Measurements from ENCODE around the gene TRAPPC3.
A peak's percentile ranks its signal among the peaks of the same experiment; 100 is the strongest.

The TRAPPC3 gene

DNA sequence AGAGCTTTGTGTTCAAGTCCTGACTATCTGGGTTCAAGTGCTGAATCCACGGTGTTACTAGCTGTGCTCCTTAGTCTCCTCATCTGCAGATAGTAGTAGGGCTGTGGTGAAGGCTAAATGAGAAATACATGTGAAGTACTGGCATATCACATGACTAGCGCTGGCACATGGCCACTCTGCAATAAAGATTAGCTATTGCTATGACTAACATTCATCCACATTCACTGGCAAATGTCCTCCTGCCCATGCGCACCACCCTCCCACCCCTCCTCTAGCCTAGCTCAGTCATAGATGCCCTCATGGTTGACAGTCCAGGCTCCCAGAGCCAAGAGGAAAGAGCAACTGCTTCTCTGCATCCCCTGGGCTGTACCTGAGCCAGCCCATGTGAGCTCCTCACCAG, 15.8 kb downstream of the TRAPPC3 start (continued):
- TF ChIP-seq ZNF629 (tag by site-specific recombination; IDR thresholded peaks at IDR 0.05) (0 out of 2 replicates have a peak, but pooled peaks have one; percentile 15), ZNF335 (tag by site-specific recombination; conservative IDR thresholded peaks at IDR 0.05) (peak; percentile 59), ZNF2 (tag by site-specific recombination; IDR thresholded peaks at IDR 0.05) (no peak), ZNF324 (tag by site-specific recombination; IDR thresholded peaks at IDR 0.05) (0 out of 2 replicates have a peak, but pooled peaks have one; percentile 17), SP3 (tag by site-specific recombination; IDR thresholded peaks at IDR 0.05) (0 out of 2 replicates have a peak, but pooled peaks have one; percentile 20)
- TF ChIP-seq, protein P1, sequence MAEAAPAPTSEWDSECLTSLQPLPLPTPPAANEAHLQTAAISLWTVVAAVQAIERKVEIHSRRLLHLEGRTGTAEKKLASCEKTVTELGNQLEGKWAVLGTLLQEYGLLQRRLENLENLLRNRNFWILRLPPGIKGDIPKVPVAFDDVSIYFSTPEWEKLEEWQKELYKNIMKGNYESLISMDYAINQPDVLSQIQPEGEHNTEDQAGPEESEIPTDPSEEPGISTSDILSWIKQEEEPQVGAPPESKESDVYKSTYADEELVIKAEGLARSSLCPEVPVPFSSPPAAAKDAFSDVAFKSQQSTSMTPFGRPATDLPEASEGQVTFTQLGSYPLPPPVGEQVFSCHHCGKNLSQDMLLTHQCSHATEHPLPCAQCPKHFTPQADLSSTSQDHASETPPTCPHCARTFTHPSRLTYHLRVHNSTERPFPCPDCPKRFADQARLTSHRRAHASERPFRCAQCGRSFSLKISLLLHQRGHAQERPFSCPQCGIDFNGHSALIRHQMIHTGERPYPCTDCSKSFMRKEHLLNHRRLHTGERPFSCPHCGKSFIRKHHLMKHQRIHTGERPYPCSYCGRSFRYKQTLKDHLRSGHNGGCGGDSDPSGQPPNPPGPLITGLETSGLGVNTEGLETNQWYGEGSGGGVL (tag by site-specific recombination; IDR thresholded peaks at IDR 0.05): 0 out of 2 replicates have a peak, but pooled peaks have one; percentile 13
- TF ChIP-seq, protein P2, sequence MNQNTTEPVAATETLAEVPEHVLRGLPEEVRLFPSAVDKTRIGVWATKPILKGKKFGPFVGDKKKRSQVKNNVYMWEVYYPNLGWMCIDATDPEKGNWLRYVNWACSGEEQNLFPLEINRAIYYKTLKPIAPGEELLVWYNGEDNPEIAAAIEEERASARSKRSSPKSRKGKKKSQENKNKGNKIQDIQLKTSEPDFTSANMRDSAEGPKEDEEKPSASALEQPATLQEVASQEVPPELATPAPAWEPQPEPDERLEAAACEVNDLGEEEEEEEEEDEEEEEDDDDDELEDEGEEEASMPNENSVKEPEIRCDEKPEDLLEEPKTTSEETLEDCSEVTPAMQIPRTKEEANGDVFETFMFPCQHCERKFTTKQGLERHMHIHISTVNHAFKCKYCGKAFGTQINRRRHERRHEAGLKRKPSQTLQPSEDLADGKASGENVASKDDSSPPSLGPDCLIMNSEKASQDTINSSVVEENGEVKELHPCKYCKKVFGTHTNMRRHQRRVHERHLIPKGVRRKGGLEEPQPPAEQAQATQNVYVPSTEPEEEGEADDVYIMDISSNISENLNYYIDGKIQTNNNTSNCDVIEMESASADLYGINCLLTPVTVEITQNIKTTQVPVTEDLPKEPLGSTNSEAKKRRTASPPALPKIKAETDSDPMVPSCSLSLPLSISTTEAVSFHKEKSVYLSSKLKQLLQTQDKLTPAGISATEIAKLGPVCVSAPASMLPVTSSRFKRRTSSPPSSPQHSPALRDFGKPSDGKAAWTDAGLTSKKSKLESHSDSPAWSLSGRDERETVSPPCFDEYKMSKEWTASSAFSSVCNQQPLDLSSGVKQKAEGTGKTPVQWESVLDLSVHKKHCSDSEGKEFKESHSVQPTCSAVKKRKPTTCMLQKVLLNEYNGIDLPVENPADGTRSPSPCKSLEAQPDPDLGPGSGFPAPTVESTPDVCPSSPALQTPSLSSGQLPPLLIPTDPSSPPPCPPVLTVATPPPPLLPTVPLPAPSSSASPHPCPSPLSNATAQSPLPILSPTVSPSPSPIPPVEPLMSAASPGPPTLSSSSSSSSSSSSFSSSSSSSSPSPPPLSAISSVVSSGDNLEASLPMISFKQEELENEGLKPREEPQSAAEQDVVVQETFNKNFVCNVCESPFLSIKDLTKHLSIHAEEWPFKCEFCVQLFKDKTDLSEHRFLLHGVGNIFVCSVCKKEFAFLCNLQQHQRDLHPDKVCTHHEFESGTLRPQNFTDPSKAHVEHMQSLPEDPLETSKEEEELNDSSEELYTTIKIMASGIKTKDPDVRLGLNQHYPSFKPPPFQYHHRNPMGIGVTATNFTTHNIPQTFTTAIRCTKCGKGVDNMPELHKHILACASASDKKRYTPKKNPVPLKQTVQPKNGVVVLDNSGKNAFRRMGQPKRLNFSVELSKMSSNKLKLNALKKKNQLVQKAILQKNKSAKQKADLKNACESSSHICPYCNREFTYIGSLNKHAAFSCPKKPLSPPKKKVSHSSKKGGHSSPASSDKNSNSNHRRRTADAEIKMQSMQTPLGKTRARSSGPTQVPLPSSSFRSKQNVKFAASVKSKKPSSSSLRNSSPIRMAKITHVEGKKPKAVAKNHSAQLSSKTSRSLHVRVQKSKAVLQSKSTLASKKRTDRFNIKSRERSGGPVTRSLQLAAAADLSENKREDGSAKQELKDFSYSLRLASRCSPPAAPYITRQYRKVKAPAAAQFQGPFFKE (tag by site-specific recombination; IDR thresholded peaks at IDR 0.05; ENCODE audit: borderline replicate concordance): no peak

DNA sequence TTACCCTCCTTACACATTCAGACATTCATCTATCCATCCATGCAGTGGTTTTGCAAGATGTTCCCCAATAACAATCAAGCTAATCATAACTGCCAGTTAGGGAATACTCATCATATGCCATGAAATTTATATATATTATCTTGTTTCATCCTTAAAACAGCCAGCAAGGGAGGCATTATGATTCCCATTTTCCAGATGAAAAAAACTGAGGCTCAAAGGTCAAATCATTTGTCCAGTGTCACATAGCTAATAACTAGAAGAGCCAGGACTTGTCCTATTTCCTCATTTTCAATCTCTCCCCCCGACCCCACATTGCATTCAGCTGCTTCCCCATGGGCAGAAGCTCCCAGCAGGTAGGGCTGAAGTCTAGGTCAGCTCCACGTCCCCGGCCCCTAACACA, 17.3 kb downstream of the TRAPPC3 start:
- Histone ChIP-seq H3K36me3 (ENCODE audit: control insufficient read depth in 2 of 2, insufficient read depth in 1 of 2, low read length in 2 of 2) (peaks cover 0 to 13% of the 10 kb centered on the region in 2 experiments; a peak in 1 of 3 replicates), H3K4me3 (ENCODE audit: low read depth, low read length) (no peak overlapping the region), H3K27ac (ENCODE audit: extremely low read depth, low read depth, low read length) (no peak overlapping the region), H3K4me1 (ENCODE audit: control insufficient read depth, insufficient read depth, low read length) (no peaks in the 10 kb centered on the region), H3K9me3 (ENCODE audit: control insufficient read depth, insufficient read depth, low read depth, low read length) (no peaks in the 10 kb centered on the region)
- CTCF ChIA-PET: interaction anchor here (0.6 to 7.2 kb wide), 8 partner anchors 8 to 56 kb away, joined by 3 to 156 read pairs (median 4); partner anchors contain the start of gene TRAPPC3
- POLR2A ChIA-PET: interaction anchor here (1.6 kb wide), 1 partner anchor 17 kb away, joined by 3 read pairs; the partner anchor contains the start of gene TRAPPC3
- TF ChIP-seq KLF10 (tag by site-specific recombination; IDR thresholded peaks at IDR 0.05): no peak
- no peak for TF ChIP-seq ZNF548 (tag by site-specific recombination; IDR thresholded peaks at IDR 0.05)
- TF ChIP-seq GFI1B (tag by site-specific recombination; IDR thresholded peaks at IDR 0.05): no peak
- no peak for TF ChIP-seq ZNF658 (tag by site-specific recombination; IDR thresholded peaks at IDR 0.05)
- TF ChIP-seq, protein P3, sequence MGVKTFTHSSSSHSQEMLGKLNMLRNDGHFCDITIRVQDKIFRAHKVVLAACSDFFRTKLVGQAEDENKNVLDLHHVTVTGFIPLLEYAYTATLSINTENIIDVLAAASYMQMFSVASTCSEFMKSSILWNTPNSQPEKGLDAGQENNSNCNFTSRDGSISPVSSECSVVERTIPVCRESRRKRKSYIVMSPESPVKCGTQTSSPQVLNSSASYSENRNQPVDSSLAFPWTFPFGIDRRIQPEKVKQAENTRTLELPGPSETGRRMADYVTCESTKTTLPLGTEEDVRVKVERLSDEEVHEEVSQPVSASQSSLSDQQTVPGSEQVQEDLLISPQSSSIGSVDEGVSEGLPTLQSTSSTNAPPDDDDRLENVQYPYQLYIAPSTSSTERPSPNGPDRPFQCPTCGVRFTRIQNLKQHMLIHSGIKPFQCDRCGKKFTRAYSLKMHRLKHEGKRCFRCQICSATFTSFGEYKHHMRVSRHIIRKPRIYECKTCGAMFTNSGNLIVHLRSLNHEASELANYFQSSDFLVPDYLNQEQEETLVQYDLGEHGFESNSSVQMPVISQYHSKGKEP (tag by site-specific recombination; IDR thresholded peaks at IDR 0.05): no peak
- no peak for TF ChIP-seq ZNF776 (tag by site-specific recombination; IDR thresholded peaks at IDR 0.05; ENCODE audit: borderline replicate concordance)

DNA sequence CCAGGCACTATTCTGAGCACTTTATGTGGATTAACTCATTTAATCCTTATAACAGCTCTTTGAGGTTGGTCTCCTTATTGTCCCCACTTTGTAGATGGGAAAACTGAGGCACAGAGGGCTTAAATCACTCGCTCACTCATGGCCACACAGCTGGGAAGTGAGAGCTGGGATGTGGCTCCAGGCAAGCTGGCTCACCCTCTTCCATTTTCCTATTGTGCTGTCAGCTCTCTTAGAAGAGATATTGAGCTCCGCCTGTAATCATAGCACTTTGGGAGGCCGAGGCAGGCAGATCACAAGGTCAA, 20.4 kb downstream of the TRAPPC3 start:
- no peak overlapping the region for H3K27ac ChIP-seq (ENCODE audit: extremely low read depth, low read depth, low read length)
- no peaks in the 10 kb centered on the region for H3K36me3 ChIP-seq (ENCODE audit: control insufficient read depth in 2 of 2, insufficient read depth in 1 of 2, low read length in 2 of 2)
- ChIA-PET POLR2A (no interaction called here), CTCF (interaction anchor here (0.7 to 1.8 kb wide), 4 partner anchors 16 to 59 kb away, joined by 3 to 6 read pairs (median 5); no protein-coding TSS in a partner anchor)
- no peak overlapping the region for H3K4me3 ChIP-seq (ENCODE audit: low read depth, low read length)
- no peaks in the 10 kb centered on the region for H3K4me1 ChIP-seq (ENCODE audit: control insufficient read depth, insufficient read depth, low read length)
- H3K9me3 ChIP-seq (ENCODE audit: control insufficient read depth, insufficient read depth, low read depth, low read length): no peaks in the 10 kb centered on the region
- TF ChIP-seq ZNF664 (tag by site-specific recombination; IDR thresholded peaks at IDR 0.05) (no peak), ZNF426 (tag by site-specific recombination; IDR thresholded peaks at IDR 0.05) (no peak)
- TF ChIP-seq, protein P4, sequence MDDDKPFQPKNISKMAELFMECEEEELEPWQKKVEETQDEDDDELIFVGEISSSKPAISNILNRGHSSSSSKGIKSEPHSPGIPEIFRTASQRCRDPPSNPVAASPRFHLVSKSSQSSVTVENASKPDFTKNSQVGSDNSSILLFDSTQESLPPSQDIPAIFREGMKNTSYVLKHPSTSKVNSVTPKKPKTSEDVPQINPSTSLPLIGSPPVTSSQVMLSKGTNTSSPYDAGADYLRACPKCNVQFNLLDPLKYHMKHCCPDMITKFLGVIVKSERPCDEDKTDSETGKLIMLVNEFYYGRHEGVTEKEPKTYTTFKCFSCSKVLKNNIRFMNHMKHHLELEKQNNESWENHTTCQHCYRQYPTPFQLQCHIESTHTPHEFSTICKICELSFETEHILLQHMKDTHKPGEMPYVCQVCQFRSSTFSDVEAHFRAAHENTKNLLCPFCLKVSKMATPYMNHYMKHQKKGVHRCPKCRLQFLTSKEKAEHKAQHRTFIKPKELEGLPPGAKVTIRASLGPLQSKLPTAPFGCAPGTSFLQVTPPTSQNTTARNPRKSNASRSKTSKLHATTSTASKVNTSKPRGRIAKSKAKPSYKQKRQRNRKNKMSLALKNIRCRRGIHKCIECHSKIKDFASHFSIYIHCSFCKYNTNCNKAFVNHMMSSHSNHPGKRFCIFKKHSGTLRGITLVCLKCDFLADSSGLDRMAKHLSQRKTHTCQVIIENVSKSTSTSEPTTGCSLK (tag by site-specific recombination; IDR thresholded peaks at IDR 0.05): no peak
- TF ChIP-seq, protein P5, sequence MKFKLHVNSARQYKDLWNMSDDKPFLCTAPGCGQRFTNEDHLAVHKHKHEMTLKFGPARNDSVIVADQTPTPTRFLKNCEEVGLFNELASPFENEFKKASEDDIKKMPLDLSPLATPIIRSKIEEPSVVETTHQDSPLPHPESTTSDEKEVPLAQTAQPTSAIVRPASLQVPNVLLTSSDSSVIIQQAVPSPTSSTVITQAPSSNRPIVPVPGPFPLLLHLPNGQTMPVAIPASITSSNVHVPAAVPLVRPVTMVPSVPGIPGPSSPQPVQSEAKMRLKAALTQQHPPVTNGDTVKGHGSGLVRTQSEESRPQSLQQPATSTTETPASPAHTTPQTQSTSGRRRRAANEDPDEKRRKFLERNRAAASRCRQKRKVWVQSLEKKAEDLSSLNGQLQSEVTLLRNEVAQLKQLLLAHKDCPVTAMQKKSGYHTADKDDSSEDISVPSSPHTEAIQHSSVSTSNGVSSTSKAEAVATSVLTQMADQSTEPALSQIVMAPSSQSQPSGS (tag by site-specific recombination; IDR thresholded peaks at IDR 0.05; ENCODE audit: low read depth): no peak
- TF ChIP-seq, protein P6, sequence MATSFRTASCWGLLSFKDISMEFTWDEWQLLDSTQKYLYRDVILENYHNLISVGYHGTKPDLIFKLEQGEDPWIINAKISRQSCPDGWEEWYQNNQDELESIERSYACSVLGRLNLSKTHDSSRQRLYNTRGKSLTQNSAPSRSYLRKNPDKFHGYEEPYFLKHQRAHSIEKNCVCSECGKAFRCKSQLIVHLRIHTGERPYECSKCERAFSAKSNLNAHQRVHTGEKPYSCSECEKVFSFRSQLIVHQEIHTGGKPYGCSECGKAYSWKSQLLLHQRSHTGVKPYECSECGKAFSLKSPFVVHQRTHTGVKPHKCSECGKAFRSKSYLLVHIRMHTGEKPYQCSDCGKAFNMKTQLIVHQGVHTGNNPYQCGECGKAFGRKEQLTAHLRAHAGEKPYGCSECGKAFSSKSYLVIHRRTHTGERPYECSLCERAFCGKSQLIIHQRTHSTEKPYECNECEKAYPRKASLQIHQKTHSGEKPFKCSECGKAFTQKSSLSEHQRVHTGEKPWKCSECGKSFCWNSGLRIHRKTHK (tag by site-specific recombination; IDR thresholded peaks at IDR 0.05): no peak
